ENCODE measurements around the gene OSBPL8. TPM values are rescaled to one million over a fixed set of nuclear protein-coding genes. Genes with fewer than 3 reads are reported as not detected.

OSBPL8 gene
- total RNA-seq, 4 donors from 2014 or later = 65.8 to 73.5 (median 66.7) TPM

GRCh38 chr12:76444408-76444984 lies 115.1 kb downstream of the OSBPL8 start:
- Histone ChIP-seq H3K27me3 (no peaks in the 10 kb centered on the region), H3K4me1 (peaks cover 0 to 16% (median 0%) of the 10 kb centered on the region in 3 donors), H3K4me3 (no peak overlapping the region), H3K27ac (no peak overlapping the region), H3K9me3 (no peaks in the 10 kb centered on the region), H3K36me3 (peaks cover 0 to 3% of the 10 kb centered on the region in 2 donors)
- WGBS, 2 donors (ENCODE audit: low coverage in 1 of 2) = 67 to 91% methylated on average over 1 of the region's 1 CpG
- ATAC-seq = no peak
- no peak for TF ChIP-seq POLR2A (IDR thresholded peaks at IDR 0.05)
- no peak for TF ChIP-seq POLR2AphosphoS5 (IDR thresholded peaks at IDR 0.05)
- TF ChIP-seq EP300 (IDR thresholded peaks at IDR 0.05) = no peak
- TF ChIP-seq CTCF (IDR thresholded peaks at IDR 0.05) = no peak

- H3K36me3 ChIP-seq = no peaks in the 10 kb centered on the region
- no peak overlapping the region for H3K4me3 ChIP-seq
- H3K27me3 ChIP-seq = no peaks in the 10 kb centered on the region
- peaks cover 0 to 13% (median 0%) of the 10 kb centered on the region in 3 donors for H3K4me1 ChIP-seq
- 67 to 96% methylated on average over 3 of the region's 3 CpGs for WGBS, 2 donors (ENCODE audit: low coverage in 1 of 2)
- H3K9me3 ChIP-seq = no peaks in the 10 kb centered on the region
- H3K27ac ChIP-seq = no peak overlapping the region
- TF ChIP-seq EP300 (IDR thresholded peaks at IDR 0.05) (no peak), POLR2AphosphoS5 (IDR thresholded peaks at IDR 0.05) (no peak), CTCF (IDR thresholded peaks at IDR 0.05) (no peak), POLR2A (IDR thresholded peaks at IDR 0.05) (no peak)
- no peak for ATAC-seq
Observed at GRCh38 chr12:76441016-76441415, 118.6 kb downstream of the OSBPL8 start.

GRCh38 chr12:76432733-76433132 lies 126.8 kb downstream of the OSBPL8 start:
- no peak overlapping the region for H3K27ac ChIP-seq
- H3K4me1 ChIP-seq = no peaks in the 10 kb centered on the region

GRCh38 chr12:76428117-76428516 lies 131.5 kb downstream of the OSBPL8 start:
- ATAC-seq = no peak
- Histone ChIP-seq H3K36me3 (no peaks in the 10 kb centered on the region), H3K4me3 (no peak overlapping the region), H3K4me1 (no peaks in the 10 kb centered on the region), H3K9me3 (peaks cover 0 to 31% (median 0%) of the 10 kb centered on the region in 3 donors), H3K27ac (no peak overlapping the region), H3K27me3 (no peaks in the 10 kb centered on the region)
- TF ChIP-seq CTCF (IDR thresholded peaks at IDR 0.05) = no peak
- TF ChIP-seq POLR2AphosphoS5 (IDR thresholded peaks at IDR 0.05) = no peak
- no peak for TF ChIP-seq EP300 (IDR thresholded peaks at IDR 0.05)
- no peak for TF ChIP-seq POLR2A (IDR thresholded peaks at IDR 0.05)

More at GRCh38 chr12:76432733-76433132, 126.8 kb downstream of the OSBPL8 start:
- H3K4me3 ChIP-seq = no peak overlapping the region
- no peak for TF ChIP-seq POLR2A (IDR thresholded peaks at IDR 0.05)
- TF ChIP-seq CTCF (IDR thresholded peaks at IDR 0.05) = no peak
- TF ChIP-seq POLR2AphosphoS5 (IDR thresholded peaks at IDR 0.05) = no peak
- TF ChIP-seq EP300 (IDR thresholded peaks at IDR 0.05) = no peak
- ATAC-seq = no peak
- no peaks in the 10 kb centered on the region for H3K27me3 ChIP-seq
- H3K36me3 ChIP-seq = no peaks in the 10 kb centered on the region
- H3K9me3 ChIP-seq = peaks cover 0 to 21% (median 0%) of the 10 kb centered on the region in 3 donors

GRCh38 chr12:76426160-76426559 lies 133.4 kb downstream of the OSBPL8 start:
- TF ChIP-seq POLR2AphosphoS5 (IDR thresholded peaks at IDR 0.05) = no peak

More at GRCh38 chr12:76426160-76426559, 133.4 kb downstream of the OSBPL8 start:
- 87 to 92% methylated on average over 2 of the region's 2 CpGs for WGBS, 2 donors (ENCODE audit: low coverage in 1 of 2)
- no peaks in the 10 kb centered on the region for H3K36me3 ChIP-seq
- no peak for ATAC-seq
- H3K4me1 ChIP-seq = peaks cover 3 to 9% (median 5%) of the 10 kb centered on the region in 3 donors
- H3K27ac ChIP-seq = no peak overlapping the region
- H3K27me3 ChIP-seq = no peaks in the 10 kb centered on the region
- H3K4me3 ChIP-seq = no peak overlapping the region
- H3K9me3 ChIP-seq = peaks cover 0 to 20% (median 0%) of the 10 kb centered on the region in 3 donors
